ENCODE results near the gene FTO.

FTO gene

GRCh38 chr16:53947642-53948041 lies 243.7 kb downstream of the FTO start:
- Histone ChIP-seq H3K4me2 (ENCODE audit: low read length) (no peak overlapping the region), H2AFZ (no peak overlapping the region), H3K27me3 (ENCODE audit: control insufficient read depth, insufficient read depth, low read length) (no peaks in the 10 kb centered on the region), H3K4me3 (ENCODE audit: low read depth, low read length) (no peak overlapping the region), H3K79me2 (peaks cover 5% of the 10 kb centered on the region), H3K36me3 (ENCODE audit: control insufficient read depth, insufficient read depth, low read length) (no peaks in the 10 kb centered on the region), H3K9me3 (ENCODE audit: control insufficient read depth, low read length) (no peaks in the 10 kb centered on the region), H3K9ac (no peak overlapping the region), H3K4me1 (peaks cover 7% of the 10 kb centered on the region), H3K27ac (no peak overlapping the region)
- TF ChIP-seq, protein P1, sequence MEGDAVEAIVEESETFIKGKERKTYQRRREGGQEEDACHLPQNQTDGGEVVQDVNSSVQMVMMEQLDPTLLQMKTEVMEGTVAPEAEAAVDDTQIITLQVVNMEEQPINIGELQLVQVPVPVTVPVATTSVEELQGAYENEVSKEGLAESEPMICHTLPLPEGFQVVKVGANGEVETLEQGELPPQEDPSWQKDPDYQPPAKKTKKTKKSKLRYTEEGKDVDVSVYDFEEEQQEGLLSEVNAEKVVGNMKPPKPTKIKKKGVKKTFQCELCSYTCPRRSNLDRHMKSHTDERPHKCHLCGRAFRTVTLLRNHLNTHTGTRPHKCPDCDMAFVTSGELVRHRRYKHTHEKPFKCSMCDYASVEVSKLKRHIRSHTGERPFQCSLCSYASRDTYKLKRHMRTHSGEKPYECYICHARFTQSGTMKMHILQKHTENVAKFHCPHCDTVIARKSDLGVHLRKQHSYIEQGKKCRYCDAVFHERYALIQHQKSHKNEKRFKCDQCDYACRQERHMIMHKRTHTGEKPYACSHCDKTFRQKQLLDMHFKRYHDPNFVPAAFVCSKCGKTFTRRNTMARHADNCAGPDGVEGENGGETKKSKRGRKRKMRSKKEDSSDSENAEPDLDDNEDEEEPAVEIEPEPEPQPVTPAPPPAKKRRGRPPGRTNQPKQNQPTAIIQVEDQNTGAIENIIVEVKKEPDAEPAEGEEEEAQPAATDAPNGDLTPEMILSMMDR (IDR thresholded peaks at IDR 0.05), result no peak

GRCh38 chr16:53948326-53948725 lies 244.4 kb downstream of the FTO start:
- Histone ChIP-seq H3K27me3 (ENCODE audit: control insufficient read depth, insufficient read depth, low read length) (no peaks in the 10 kb centered on the region), H3K9me3 (ENCODE audit: control insufficient read depth, low read length) (no peaks in the 10 kb centered on the region), H3K27ac (no peak overlapping the region), H3K4me2 (ENCODE audit: low read length) (no peak overlapping the region), H3K9ac (no peak overlapping the region), H3K79me2 (peaks cover 5% of the 10 kb centered on the region), H3K4me3 (ENCODE audit: low read depth, low read length) (no peak overlapping the region), H3K4me1 (peaks cover 7% of the 10 kb centered on the region), H2AFZ (no peak overlapping the region), H3K36me3 (ENCODE audit: control insufficient read depth, insufficient read depth, low read length) (no peaks in the 10 kb centered on the region)
- TF ChIP-seq, protein P1 (IDR thresholded peaks at IDR 0.05), result no peak

DNA sequence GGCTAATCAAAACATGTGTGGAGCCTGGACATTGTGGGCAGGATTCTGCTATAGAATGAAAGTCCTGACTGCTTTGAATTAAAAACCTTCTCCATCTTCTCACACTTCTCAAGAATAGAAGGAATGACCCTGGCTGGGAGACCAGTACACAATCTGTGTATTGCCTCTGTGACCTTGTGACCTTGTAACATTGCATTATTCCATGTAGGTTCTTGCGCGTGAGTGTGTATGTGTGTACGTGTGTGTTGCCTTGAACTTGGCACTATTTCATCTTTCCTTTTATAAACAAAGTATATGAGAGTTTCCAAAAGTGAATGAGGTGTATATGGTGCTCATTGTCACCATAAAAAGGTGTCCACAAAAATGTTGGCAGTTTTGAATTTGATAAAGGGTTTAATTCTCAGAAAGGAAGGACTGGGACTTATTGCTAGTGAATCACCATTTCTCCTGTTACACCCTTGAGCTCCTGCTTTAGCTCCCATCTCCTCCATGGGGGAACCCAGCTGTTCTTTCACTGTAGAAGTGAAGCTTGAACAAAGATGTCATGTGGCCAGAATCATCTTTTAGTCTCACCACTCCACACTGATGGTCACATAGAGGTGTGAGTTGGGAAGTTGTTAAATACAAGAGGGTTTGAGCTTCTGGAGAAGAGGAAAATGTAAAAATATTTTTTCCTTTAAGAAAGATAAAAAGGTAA lies 244.9 kb downstream of the FTO start:
- H3K4me3 ChIP-seq (ENCODE audit: low read depth, low read length), result no peak overlapping the region
- H3K27ac ChIP-seq, result no peak overlapping the region
- H3K36me3 ChIP-seq (ENCODE audit: control insufficient read depth, insufficient read depth, low read length), result no peaks in the 10 kb centered on the region
- H3K4me1 ChIP-seq, result peaks cover 7% of the 10 kb centered on the region
- H3K9ac ChIP-seq, result no peak overlapping the region
- H2AFZ ChIP-seq, result no peak overlapping the region
- no peak overlapping the region for H3K4me2 ChIP-seq (ENCODE audit: low read length)
- no peaks in the 10 kb centered on the region for H3K27me3 ChIP-seq (ENCODE audit: control insufficient read depth, insufficient read depth, low read length)
- H3K79me2 ChIP-seq, result peaks cover 5% of the 10 kb centered on the region
- TF ChIP-seq, protein P1 (IDR thresholded peaks at IDR 0.05), result no peak
- no peaks in the 10 kb centered on the region for H3K9me3 ChIP-seq (ENCODE audit: control insufficient read depth, low read length)

DNA sequence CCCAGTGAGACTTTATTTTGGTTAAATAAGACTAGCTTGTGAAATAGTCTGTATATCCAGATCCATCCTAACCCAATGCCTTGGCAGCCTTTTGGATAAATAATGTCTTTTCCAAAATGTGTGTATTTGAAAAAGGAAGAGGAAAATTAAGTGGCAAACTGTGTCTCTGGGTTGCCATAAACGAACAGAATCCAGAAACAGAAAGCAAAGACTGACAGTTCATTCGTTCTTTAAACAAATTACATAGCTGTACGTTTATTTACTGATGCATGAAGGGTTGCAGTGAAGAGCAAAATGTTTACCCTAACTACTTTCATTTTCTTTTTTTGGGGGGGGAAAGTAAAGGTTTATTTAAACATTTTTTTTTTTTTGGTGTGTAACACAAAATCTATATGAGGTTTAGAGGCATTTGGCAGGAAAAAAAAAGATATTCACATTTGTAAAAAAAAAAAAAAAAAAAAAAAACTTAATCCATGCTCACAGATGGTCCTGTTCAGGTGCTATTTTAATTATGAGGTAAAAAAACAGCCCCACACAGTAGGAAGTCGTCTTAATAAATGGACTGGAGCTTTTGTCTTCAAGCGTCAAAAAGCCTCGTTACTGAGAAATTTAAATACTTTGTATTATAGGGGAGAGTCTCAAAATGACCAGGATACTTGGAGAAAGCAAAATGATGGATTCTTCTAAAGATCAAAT lies 245.9 kb downstream of the FTO start:
- Histone ChIP-seq H3K9ac (no peak overlapping the region), H3K9me3 (ENCODE audit: control insufficient read depth, low read length) (no peaks in the 10 kb centered on the region), H3K79me2 (peaks cover 5% of the 10 kb centered on the region), H3K4me2 (ENCODE audit: low read length) (no peak overlapping the region), H3K4me3 (ENCODE audit: low read depth, low read length) (no peak overlapping the region), H3K27me3 (ENCODE audit: control insufficient read depth, insufficient read depth, low read length) (no peaks in the 10 kb centered on the region), H3K27ac (no peak overlapping the region), H2AFZ (no peak overlapping the region), H3K4me1 (peaks cover 7% of the 10 kb centered on the region), H3K36me3 (ENCODE audit: control insufficient read depth, insufficient read depth, low read length) (no peaks in the 10 kb centered on the region)
- TF ChIP-seq, protein P1 (IDR thresholded peaks at IDR 0.05), result no peak

Measured in parathyroid adenoma (tissue), 2 donors.